ENCODE data around the gene ERV3-1.
"Not testable (repeated sequence)": the region's sequence is repeated elsewhere in the genome, so short reads cannot be mapped to it uniquely, and the experiment has no call there.

- not testable (repeated sequence) for TF ChIP-seq POLR2A, CTCF (IDR thresholded peaks at IDR 0.05)
These were observed 39.8 kb upstream of the ERV3-1 start for GRCh38 chr7:65046329-65046728.

Measured in uterus (tissue), 2 donors.